A673 (cell line): ENCODE measurements around the gene IRGC.

Experiments
- EZH2 ChIP-seq: fragments of 200-600 bp; sonication (generic); IDR thresholded peaks from 2 replicates; pipeline ENCODE4 v1.6.1; 2017; ENCODE audit warnings: borderline replicate concordance, low read depth, mild to moderate bottlenecking, mixed read lengths, antibody characterized with exemption, low read length; ENCODE audit not compliant: poor library complexity, severe bottlenecking
- TF ChIP-seq, protein P1 (sequence below): fragments of 300-800, 200-600 bp; sonication (generic); conservative IDR thresholded peaks from 2 replicates; pipeline ENCODE4 v1.5.1; 2017; ENCODE audit warnings: low read depth, mild to moderate bottlenecking, antibody characterized with exemption, low read length, moderate library complexity, mixed read lengths

DNA sequence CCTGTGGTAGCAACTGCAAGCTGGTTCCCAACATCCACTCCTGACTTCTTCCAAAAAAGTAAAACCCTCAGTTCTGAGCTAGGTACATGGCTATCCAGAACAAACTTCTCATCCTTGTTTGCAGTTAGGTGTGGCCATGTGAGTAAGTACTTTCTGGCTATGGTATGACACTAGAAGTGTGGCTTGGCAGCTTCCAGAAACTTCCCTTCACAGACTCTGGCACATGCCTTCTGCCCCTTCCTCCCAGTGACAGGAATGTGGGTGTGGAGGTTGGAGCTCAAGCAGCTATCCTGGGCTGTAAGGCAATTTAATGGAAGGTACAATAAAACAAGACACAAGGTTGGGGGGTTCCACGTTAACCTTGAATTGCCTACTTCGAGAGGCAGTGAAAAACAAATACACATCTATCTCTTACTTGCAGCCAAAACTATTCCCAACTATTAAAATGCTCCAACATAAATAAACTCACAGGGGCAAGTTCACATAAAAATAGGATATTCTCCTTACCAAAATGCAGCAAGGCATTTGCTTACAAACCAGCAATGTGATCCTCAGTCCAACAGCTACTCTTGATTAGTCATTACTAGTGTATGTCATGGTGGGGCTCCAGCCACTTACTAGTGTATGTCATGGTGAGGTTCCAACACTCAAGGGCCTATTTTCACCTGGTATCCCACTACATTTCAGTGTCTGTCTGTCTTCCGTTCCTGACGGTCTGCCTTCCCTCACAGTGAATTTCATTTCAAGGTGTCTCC lies 35.8 kb downstream of the IRGC start:
- no peak for TF ChIP-seq EZH2
- TF ChIP-seq, protein P1, sequence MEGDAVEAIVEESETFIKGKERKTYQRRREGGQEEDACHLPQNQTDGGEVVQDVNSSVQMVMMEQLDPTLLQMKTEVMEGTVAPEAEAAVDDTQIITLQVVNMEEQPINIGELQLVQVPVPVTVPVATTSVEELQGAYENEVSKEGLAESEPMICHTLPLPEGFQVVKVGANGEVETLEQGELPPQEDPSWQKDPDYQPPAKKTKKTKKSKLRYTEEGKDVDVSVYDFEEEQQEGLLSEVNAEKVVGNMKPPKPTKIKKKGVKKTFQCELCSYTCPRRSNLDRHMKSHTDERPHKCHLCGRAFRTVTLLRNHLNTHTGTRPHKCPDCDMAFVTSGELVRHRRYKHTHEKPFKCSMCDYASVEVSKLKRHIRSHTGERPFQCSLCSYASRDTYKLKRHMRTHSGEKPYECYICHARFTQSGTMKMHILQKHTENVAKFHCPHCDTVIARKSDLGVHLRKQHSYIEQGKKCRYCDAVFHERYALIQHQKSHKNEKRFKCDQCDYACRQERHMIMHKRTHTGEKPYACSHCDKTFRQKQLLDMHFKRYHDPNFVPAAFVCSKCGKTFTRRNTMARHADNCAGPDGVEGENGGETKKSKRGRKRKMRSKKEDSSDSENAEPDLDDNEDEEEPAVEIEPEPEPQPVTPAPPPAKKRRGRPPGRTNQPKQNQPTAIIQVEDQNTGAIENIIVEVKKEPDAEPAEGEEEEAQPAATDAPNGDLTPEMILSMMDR = no peak
